ENCODE measurements around the gene GPR37L1.
"Not testable (repeated sequence)": the region's sequence is repeated elsewhere in the genome, so short reads cannot be mapped to it uniquely, and the experiment has no call there.

The GPR37L1 gene

DNA sequence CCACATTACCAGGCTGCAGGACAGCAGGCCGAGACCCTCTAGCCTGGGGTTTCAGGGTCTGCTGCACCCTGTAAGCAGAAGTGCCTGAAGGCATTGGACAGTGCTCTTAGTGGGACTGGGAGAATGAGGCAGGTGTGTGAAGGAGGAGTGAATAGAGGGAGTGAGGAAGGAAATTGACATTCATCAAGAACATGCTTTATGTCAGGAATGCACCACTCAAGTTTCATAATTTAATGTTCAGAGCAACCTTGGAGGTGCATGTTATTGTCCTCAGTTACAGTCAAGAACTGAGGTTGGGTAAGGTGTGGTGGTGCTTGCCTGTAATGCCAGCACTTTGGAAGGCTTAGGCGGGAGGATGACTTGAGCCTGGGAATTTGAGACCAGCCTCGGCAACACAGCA, 11.7 kb upstream of the GPR37L1 start:
- DNase-seq, result no peak

- DNase-seq, result not testable (repeated sequence)
Measured at GRCh38 chr1:202111589-202111988, 11.1 kb upstream of the GPR37L1 start.

- no peak for DNase-seq
Measured at GRCh38 chr1:202112859-202113689, 9.6 kb upstream of the GPR37L1 start.

DNA sequence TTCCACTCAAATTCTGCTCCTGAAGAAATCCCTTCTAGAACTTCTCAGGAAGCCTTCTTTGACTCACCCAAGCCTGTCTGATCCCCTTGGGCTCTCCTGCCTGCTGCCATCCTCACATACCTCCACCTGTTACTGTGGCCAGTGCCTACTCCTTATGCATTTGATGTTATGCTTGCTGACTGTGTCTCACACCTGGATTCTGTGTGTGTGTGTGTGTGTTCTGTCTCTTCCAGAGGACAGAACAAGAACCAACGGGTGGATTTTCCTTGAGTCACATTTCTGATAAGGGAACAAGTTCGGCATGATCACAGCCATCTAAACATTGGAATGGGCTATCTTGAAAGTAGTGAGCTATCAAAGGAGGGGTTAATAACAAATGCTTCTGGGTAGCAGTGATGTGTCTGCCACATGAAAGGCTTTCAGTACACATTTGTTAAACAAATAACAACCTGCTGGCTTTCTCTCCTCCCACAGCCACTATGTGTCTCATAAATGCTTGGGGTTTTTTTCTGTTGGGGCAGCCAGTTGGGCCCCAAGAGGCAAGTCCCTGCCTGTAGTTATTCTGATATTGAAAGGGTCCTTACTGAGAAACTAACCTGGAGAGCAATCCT, 8.9 kb upstream of the GPR37L1 start:
- no peak for DNase-seq

GRCh38 chr1:202116287-202116686, 6.4 kb upstream of the GPR37L1 start:
- no peak for DNase-seq

- DNase-seq, result no peak
Measured at GRCh38 chr1:202117898-202118371, 4.8 kb upstream of the GPR37L1 start.

DNA sequence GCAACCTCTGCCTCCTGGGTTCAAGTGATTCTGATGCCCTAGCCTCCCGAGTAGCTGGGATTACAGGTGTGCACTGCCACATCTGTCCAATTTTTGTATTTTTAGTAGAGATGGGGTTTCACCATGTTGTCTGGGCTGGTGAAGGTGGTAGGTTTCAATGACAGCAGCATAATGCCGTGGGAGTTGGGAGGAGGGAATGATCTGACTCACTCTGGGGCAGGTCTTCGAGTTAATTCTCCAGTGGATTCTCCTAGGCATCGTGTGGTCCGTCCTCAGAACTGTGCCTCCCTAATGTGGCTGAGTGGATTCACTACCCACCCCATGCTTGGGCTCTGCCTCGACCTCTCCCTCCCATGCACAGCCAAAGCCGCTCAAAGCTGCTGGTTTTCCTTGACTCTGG, 1.7 kb upstream of the GPR37L1 start:
- DNase-seq, result no peak

DNA sequence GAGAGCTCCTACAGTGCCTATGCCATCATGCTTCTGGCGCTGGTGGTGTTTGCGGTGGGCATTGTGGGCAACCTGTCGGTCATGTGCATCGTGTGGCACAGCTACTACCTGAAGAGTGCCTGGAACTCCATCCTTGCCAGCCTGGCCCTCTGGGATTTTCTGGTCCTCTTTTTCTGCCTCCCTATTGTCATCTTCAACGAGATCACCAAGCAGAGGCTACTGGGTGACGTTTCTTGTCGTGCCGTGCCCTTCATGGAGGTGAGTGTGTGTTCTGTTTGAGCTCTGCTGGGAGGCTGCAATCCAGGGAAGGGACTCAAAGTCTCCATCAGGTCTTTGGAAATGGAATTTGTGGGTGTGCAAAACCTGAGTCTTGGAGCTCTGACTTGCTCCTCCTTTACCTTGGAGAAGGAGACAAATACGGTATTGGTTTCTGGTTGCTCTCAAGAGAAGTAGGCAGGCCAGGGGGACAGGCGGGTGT, 658 bp downstream of the GPR37L1 start:
- no peak for DNase-seq

- DNase-seq, result peak; percentile 58
Measured at GRCh38 chr1:202124142-202124541, 1.4 kb downstream of the GPR37L1 start.

- DNase-seq, result no peak
Measured at GRCh38 chr1:202125611-202126010, 2.9 kb downstream of the GPR37L1 start.

DNA sequence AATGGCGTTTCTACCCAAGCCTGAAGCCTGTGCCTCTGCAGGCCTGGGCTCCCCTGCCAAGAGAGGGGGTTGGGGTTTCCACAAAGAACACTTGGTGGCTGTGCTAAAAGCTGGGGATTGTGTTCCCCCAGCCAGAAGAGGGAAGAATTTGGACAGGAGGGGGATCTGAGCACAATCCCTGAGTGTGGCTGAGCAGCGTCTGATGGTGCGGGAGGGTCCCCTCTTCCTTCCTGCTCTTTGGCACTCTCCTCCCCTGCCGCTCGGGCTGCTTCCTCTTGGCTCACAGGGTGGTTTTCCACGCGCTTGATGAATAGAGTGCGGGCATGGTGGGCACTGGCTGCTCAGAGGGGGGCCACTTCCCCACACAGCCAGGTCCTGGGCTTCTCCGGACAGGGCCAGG, 3.7 kb downstream of the GPR37L1 start:
- DNase-seq, result no peak

DNA sequence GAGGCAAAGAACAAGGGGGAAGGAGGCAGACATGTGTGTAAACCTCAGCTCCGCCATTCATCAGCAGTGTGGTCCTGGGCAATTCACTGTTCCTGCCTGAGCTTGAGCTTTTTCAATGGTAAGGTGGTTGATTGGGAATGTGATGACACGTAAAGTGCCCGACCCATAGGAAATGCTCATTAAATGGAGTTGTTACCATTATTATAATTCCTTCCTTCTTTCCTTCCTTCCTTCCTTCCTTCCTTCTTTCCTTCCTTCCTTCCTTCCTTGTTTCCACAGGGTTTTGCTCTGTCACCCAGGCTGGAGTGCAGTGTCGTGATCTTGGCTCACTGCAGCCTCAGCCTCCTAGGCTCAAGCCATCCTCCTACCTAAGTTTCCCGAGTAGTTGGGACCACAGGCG, 4.3 kb downstream of the GPR37L1 start:
- DNase-seq, result no peak

DNA sequence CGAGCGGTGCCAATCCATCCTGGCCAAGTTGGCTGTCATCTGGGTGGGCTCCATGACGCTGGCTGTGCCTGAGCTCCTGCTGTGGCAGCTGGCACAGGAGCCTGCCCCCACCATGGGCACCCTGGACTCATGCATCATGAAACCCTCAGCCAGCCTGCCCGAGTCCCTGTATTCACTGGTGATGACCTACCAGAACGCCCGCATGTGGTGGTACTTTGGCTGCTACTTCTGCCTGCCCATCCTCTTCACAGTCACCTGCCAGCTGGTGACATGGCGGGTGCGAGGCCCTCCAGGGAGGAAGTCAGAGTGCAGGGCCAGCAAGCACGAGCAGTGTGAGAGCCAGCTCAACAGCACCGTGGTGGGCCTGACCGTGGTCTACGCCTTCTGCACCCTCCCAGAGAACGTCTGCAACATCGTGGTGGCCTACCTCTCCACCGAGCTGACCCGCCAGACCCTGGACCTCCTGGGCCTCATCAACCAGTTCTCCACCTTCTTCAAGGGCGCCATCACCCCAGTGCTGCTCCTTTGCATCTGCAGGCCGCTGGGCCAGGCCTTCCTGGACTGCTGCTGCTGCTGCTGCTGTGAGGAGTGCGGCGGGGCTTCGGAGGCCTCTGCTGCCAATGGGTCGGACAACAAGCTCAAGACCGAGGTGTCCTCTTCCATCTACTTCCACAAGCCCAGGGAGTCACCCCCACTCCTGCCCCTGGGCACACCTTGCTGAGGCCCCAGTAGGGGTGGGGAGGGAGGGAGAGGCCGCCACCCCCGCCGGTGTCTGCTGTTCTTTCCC, 5.3 kb downstream of the GPR37L1 start:
- no peak for DNase-seq

DNA sequence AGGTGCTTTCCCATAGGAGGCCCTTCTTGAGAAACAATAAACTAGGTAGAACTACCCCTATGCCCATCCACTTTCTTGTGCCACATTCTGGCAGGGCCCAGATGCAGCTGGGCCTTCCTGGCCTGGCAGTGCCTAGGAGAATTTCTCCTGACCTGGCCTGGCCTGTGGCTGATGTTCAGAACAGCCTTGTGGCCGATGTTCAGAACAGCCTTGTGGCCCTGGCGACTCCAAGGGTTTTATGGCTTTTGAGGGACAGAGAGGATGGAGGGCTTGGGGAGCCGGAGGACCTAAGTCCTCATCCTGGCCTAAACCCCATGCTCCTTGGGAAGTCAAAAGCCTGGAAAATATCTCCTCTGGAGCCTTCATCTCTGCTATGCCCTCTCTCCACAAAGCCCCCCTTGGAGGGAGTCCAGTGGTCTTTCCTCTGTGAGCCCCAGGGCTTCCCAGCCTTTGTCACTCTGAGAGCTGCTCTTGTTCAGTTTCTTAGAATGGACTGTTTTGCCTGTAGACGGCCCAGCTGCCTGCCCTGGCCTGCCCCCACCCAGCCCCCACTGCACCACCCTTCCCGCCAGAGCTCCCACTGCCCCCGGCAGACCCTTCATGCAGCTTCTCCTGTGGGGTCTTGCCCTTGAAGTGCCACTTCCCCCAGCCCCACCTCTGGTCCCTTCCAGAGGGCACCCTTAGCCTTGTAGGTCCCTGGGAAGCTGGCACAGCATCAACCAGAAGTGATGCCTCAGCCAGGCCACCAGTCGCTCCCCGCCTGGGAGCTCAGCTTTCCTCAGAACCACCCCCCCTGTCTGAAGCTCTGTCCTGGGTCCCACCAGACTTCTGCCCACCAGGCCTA, 7.0 kb downstream of the GPR37L1 start:
- DNase-seq, result no peak

GRCh38 chr1:202130297-202130721, 7.6 kb downstream of the GPR37L1 start:
- no peak for DNase-seq

GRCh38 chr1:202130816-202131522, 8.3 kb downstream of the GPR37L1 start:
- no peak for DNase-seq

- DNase-seq, result no peak
Measured at GRCh38 chr1:202131956-202132821, 9.5 kb downstream of the GPR37L1 start.

GRCh38 chr1:202133001-202133400, 10.3 kb downstream of the GPR37L1 start:
- no peak for DNase-seq

- DNase-seq, result no peak
Measured at GRCh38 chr1:202133496-202133895, 10.8 kb downstream of the GPR37L1 start.

DNA sequence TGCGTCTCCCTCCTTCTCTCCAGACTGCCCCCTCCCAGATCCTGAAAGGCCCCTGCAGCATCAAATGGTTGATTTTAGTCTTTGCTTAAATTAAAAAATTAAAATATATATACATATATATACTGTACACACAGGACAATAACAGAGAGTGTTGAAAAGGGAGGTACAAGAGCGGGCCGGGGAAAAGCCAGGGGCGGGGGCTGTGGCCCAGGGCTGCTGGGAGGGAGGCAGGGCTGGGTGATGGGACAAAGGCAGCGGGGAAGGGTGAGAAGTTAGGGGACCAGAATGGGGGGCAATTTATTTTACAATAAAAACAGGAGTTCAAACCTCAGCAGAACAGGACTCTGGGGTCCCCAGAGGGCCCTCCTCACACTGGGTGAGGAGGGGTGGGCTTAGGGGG, 11.3 kb downstream of the GPR37L1 start:
- DNase-seq, result no peak

GRCh38 chr1:202134645-202135172, 12.0 kb downstream of the GPR37L1 start:
- DNase-seq, result no peak
